CD4-positive, alpha-beta T cell treated with Interleukin-15 for 4 hours (primary cell): ENCODE data around the gene C1orf141.
"Not testable (repeated sequence)": the region's sequence is repeated elsewhere in the genome, so short reads cannot be mapped to it uniquely, and the experiment has no call there.

Experiments used
- DNase-seq: peaks from one replicate; pipeline ENCODE4 v3.0.0-alpha.2; 2020; ENCODE audit warnings: low spot score

Gene C1orf141

DNA sequence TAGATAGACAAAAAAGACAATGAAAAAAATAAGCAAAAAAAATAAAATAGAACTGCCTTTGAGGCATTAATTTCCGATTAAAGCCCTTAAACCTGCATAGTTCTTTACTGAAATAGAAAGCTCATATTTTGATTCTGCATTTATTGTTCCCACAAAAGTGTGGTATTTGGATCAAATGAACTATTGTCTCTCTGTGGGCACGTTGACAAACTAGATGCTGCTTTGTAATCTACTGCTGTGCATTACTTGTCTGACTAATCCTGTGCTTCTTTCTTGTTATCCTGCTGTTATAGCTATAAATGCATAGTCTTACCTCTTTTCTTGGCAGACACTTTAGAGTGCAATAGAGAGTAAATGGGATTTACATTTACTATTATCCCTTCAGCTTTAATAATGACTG lies 49.4 kb downstream of the C1orf141 start:
- DNase-seq, result no peak

DNA sequence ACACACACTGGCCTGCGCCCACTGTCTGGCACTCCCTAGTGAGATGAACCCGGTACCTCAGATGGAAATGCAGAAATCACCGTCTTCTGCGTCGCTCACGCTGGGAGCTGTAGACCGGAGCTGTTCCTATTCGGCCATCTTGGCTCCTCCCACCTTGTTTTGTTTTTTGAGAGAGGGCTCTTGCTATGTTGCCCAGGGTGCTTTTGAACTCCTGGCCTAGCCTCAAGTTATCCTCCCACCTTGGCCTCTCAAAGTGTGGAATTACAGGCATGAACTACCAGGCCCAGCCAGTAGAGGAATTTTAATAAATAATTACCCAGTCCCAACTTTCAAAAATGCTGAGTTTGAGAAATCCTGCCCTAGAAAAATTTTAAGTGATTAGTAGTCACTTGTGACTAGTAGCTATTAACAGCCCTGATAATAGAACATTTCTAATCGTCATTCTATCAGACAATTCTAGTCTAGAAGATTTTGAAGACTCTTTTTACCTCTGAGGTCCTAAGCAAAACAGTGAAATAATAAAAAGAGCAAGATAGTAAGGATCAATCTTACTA lies 49.9 kb downstream of the C1orf141 start:
- no peak for DNase-seq

DNA sequence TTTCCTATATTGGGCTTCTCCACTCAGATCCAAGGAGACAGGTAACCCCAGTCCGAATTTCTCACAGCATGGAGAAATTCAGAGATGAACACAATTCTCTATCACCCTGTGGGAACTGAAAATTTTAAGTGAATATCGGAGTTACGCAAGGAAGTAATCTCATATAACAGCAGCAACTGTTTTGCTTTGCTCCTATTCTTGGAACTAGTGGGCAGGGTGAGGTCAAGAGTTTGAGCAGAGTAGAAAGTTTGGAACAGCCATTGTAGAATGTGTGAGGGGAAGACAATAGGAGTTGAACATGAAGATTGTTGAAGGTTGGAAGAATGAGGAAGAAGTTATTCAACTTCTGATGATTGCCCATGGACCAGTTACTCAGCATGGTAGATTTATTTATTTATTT lies 56.5 kb downstream of the C1orf141 start:
- no peak for DNase-seq

DNA sequence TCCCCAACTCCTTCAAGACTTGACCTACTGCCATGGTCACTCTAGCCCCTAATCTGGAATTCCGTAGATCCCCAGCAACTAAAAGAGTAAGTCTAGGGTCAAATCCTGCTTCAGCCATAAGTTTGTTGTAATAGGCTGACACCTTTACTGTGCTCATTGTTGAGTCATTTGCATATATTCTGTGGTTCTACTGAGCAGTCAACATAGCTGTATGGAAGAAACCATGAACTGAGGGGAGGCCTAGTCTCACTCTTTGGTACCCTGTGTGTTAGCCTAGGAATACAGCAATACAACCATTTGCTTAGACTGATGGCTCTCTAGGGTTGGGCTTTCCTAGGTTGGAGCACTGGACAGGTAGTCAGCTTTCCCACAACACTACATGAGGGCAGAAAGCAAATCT lies 57.2 kb downstream of the C1orf141 start:
- DNase-seq, result no peak

DNA sequence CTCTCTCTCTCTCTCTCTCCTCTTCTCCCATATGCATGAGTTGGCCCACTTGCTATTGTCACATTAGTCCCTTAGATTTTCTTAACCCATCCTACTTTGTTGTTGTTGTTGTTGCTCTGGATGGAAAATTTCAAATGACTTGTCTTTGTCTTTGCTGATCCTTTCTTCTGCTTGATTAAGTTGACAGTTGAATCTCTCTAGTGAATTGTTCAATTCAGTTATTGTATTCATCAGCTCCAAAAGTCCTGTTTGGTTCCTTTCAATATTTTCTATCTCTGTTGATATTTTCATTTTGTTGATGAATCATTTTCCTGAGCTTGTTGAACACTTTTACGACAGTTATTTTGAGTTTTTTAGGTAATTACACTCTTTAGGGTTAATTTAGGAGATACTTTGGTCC lies 62.0 kb downstream of the C1orf141 start:
- no peak for DNase-seq

DNA sequence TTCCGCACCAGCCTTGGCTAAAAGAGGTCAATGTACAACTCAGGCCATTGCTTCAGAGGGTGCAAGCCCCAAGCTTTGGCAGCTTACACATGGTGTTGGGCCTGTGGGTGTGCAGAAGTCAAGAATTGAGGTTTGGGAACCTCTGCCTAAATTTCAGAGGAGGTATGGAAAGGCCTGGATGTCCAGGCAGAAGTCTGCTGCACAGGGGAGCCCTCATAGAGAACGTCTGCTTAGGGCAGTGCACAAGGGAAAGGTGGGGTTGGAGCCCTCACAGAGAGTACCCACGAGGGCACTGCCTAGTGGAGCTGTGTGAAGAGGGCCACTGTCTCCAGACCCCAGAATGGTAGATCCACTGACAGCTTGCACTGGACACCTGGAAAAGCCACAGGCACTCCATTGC lies 67.1 kb downstream of the C1orf141 start:
- DNase-seq, result not testable (repeated sequence)

DNA sequence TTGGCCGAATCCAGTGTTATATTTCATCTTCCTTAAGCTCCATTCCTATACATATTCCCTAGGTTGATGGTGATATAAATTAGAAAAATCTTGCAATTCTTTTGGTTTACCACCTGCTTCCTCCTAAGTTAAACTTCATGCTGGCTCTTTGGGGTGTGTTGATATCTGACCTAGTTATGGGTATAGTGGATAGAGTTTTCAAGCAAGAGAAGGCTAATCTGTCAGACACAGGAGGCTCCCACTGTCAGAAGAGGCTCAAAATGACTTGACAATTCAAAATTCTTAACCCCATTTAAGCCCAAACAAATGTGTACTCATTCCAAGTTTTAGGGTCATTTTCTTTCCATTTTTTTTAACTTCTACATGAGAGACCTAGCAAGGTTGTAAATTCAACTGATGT lies 72.4 kb downstream of the C1orf141 start:
- DNase-seq, result no peak

DNA sequence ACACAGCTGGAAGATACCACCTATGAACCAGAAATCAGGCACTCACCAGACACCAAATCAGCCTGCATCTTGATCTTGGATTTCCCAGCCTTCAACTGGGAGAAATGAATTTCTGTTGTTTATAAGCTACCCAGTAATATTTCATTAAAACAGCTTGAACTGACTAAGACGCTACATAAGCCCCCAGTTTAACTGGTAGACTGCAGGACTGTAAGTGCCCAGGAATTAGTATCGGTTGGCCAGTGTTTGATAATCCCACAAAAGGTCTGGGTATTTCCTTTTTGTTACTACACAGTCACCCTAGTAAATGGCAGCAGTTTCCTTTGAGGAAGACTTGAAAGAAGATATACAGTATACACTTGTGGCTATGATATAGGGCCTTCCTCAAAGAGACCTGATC lies 73.5 kb downstream of the C1orf141 start:
- no peak for DNase-seq

DNA sequence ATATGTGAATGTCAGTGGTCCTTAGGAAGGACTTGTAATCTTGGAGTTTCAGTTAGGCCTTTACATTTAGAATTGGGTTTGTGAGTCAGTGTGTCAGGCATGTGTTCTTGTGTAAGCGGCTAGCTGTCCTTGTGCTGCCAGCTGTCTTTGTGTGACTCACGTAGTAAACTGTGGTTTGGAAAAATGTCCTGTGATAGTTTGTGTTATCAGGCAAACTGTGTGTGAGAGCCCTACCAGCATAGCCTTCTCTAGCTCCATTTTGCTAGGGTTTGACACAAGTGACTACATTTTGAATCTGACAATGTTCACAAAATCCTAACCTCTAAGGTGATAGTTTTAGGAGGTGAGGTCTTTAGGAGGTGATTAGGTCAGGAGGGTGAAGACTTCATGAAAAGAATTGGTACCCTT lies 74.0 kb downstream of the C1orf141 start:
- DNase-seq, result no peak

DNA sequence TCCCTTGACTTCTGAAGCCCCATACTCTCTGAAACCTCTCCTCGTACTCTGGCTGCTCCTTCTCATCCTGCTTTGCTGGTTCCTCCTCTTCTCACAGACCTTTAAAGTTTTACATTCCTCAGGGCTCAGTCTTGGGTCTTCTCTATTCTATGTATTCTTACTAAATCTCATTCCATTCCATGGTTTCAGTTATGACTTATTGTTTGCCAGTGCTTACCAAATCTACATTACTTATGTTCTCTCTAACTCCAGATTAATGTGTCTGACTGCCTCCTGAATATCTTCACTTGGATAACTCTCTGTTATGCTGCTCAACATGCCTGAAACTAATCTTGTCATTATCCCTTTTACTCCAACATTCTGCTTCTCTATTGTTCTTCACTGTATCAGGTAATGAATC lies 75.4 kb downstream of the C1orf141 start:
- no peak for DNase-seq

DNA sequence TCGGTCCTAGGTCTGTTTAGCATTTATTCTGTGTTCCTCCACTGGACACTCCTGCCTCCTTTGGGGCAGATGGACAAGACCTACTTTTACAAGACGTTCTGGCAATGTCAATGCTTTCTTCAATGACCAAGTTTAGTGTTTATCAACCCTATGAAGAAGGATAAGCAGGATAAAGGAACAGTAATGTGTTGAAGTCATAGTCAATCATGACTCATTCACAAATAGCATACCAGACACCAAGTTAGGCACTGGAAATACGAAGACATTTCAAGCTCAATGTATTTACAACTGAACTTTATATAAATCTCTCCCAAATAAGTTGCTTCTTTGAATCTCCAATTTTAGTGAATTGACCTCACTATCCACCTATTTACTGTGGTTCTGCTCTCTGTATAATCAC lies 76.0 kb downstream of the C1orf141 start:
- DNase-seq, result no peak

DNA sequence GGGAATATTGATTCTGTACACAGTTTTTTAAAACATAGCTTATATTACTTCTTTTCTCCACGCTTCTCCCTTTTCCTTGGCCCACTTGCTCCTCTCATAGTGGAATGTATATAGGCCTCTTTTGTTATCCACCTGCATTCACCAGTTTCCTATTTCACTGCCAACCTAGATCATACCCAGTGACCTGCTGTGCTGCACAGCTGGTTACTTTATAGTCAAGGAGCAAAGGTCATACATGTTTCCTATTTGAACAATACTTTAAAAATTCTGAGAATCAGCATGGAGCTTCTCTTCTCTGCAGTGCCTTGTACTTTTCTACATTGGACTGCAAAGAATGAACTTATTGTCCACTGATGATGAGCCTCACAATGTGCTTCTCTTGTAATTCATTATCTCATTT lies 76.5 kb downstream of the C1orf141 start:
- DNase-seq, result no peak

DNA sequence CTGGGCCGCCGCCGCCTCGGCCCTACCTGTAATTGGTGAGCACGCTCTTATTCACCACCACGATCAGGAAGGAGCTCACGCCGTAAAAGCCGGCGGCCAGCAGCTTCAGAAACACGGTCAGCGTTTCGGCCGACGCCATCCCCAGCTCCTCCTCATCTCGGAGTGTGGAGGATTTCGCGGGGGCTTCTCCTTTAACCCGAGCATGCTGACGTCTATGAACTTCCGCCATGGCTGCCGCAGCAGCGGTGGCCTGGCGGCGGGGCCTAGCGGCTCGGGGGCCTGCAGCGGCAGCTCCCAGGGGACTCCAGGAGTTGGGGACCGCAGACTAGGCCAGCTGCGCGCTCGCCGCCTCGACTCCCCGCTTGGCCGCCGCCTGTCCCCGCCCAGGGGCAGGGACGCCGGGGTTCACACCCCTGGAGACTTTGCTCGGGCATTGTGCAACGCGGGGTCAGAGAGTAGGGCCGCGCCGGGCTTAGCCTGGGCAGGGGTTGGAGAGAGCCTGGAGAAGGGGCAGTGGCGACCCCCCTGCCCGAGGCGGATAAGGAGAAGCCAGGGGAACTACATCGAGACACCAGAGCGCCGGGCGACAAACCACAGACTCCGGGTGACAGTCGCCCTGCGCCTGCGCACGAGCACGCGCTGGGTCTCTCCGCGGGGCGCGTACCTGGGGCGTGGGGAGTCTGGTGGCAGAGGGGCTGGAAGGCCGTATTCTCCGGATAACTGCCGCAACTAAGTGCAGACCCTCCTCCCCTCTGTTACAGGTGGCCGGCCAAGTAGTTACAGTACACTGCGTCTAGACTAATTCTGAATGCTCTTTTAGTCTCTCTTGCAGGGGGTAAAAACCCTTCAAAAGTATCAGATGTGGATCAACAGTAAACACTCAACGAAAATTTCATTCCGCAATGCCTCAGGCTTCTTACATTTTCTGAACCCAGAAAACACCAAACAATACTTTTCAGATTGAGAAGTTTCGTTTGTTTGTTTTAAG lies 80.7 kb downstream of the C1orf141 start, which contains the start of gene SLC35D1:
SLC35D1 (minus strand) TSS at position 364 of the 988 bp plus-strand sequence; CDS start at position 229, 135 bp downstream.
- peak; percentile 61 for DNase-seq

DNA sequence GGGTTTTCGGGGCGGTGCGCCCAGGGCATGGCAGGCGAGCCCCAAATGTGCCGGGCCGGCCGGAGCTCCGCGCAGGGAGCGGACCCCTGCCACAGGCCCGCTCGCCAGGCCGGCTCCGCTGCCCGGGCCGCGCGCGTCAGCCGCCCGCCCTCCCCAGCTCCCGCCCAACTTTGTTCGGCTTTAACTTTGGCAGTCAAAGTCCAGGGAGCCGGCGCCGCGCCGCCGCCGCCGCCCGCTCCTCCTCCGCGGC lies 81.3 kb downstream of the C1orf141 start:
- DNase-seq, result peak; percentile 18

DNA sequence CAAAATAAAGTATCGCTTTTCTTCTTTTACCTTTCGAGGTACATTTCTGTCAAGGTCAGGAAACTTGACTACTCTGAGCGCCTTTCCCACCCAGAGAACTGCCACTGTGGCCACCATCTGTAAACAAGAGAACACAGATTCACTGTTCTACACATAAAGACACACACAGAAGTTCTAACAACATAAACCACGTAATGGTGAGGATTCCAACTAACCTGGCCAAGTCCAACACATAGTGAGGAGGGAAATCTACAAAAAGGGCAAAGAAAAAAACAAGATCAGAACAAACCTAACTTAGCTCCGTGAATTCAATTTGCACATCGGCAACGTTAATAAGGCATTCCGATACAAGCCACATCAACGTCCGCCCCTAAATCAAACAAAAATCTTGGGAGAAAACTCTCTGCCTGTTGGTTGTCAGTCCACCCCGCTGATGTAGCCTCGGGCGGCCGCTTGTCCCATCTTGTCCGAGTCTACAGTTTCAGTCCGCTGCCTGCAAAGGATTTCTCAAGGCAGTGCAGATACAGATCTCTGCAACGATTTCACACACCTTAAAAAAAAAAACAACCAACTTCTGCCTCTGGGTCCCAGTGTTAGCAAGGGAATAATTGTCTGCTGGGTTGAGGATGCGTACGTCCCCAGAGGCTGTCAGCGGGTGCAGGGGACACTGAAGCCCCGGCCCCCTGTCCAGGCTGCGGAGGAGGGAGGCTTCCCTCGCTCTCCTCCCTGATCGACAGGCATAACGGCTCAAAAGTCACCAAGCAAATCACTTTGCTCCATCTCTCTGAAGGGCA lies 81.8 kb downstream of the C1orf141 start:
- DNase-seq, result peak; percentile 1

DNA sequence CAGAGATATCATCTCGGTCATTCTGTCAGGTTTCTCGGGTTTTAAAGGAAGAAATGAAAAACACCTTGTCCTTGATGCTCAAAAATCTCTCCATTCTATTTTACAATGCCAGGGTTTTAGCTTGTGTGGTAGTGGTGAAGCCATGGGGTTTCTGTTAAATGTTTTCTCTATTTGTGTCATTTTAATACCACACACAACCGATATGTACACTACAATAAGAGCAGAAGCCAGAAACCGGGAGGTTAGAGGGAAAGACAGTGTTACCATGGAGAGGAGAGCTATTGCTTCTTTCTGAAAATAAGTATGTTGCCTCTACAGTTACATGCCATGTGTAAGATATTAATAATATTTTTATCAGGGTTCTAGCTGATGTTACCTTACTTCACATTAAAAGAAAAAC lies 83.6 kb downstream of the C1orf141 start:
- no peak for DNase-seq

DNA sequence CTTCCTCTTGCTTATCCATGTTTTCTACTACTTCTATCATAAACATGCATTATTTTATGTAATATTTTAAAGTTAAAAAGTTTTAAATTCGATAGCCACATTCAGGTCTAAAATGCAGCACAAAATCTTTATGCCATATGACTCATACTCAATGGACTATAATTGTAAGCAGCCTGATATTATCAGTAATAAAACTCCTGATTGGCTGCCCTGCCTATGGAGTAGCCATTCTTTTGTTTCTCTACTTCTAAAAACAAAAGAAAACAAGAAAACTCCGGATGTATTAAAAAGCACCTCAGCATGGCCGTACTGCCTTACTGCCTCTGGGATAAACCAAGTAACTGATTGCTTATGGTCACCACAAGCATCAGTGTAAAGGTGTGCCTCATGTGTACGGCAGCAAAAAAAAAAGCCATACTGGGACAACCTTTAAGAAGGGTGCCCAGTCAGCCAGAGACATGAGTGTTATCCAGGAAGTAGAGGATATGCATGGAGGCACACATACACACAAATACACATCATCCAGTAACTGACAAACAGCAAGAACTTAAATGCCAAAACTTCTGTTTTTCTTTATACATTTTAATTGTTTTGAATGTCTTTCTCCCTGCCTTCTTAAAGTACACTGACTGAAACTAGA lies 90.0 kb downstream of the C1orf141 start:
- no peak for DNase-seq

DNA sequence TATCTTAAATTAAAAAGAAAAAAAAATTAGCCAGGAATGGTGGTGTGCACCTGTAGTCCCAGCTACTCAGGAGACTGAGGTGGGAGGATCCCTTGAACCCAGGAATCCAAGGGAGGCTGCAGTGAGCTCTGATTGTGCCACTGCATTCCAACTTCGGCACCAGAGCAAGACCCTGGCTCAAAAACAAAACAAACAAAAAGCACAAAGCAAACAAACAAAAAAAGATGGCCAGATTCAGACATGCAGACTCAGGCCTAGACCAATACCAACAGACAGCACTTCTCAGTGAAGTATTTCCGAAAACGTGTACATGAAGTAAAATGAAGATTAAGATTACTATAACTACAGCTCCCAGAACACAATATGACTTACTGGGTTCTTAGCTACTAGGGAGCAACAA lies 91.4 kb downstream of the C1orf141 start:
- no peak for DNase-seq
